Neural progenitor cell (in vitro differentiated cells): ENCODE results near the gene IQSEC2. TPM values are rescaled to one million over a fixed set of nuclear protein-coding genes. Genes with fewer than 3 reads are reported as not detected.

ENCODE experiments used
- DNase-seq: peaks from one replicate; pipeline ENCODE4 v3.0.0-alpha.2; 2016; ENCODE audit warnings: low spot score
- H2AFZ ChIP-seq: fragments of 200-600 bp; sonication (generic); replicated peaks from 2 replicates; pipeline ENCODE4 v1.6.1; 2016; ENCODE audit warnings: antibody characterized with exemption
- H3F3A ChIP-seq: fragments of 200-600 bp; sonication (generic); 2 replicates; pipeline ENCODE4 v1.6.1; 2016; ENCODE audit warnings: antibody characterized with exemption, low read depth
- H3K27ac ChIP-seq: fragments of 200-600 bp; sonication (generic); 2 replicates; pipeline ENCODE4 v1.5.1; 2016; ENCODE audit warnings: mild to moderate bottlenecking
- H3K27me3 ChIP-seq: fragments of 200-600 bp; sonication (generic); 2 replicates; pipeline ENCODE4 v1.6.1; 2016; ENCODE audit warnings: mild to moderate bottlenecking, moderate library complexity
- H3K36me3 ChIP-seq: fragments of 200-600 bp; sonication (generic); 2 replicates; pipeline ENCODE4 v1.5.1; 2016
- H3K4me1 ChIP-seq: fragments of 200-600 bp; sonication (generic); 2 replicates; pipeline ENCODE4 v1.6.1; 2016; ENCODE audit warnings: mixed run types
- H3K4me2 ChIP-seq: fragments of 200-600 bp; sonication (generic); 2 replicates; pipeline ENCODE4 v1.6.1; 2016
- H3K4me3 ChIP-seq: fragments of 200-600 bp; sonication (generic); 2 replicates; pipeline ENCODE4 v1.5.1; 2016
- H3K79me2 ChIP-seq: fragments of 200-600 bp; sonication (generic); 2 replicates; pipeline ENCODE4 v1.6.1; 2016; ENCODE audit warnings: low read depth
- H3K9ac ChIP-seq: fragments of 200-600 bp; sonication (generic); 2 replicates; pipeline ENCODE4 v1.6.1; 2016
- H3K9me3 ChIP-seq: fragments of 200-600 bp; sonication (generic); 2 replicates; pipeline ENCODE4 v1.5.1; 2016; ENCODE audit warnings: low read depth
- H4K20me1 ChIP-seq: fragments of 200-600 bp; sonication (generic); 2 replicates; pipeline ENCODE4 v1.6.1; 2016; ENCODE audit warnings: low read depth
- H3K27ac Mint-ChIP-seq: 3 replicates; pipeline ENCODE4 v1.8.0; 2021; ENCODE audit warnings: mixed read lengths
- H3K27me3 Mint-ChIP-seq: 2 replicates; pipeline ENCODE4 v1.8.0; 2022; ENCODE audit warnings: low read depth, mild to moderate bottlenecking, inconsistent platforms, moderate library complexity, mixed read lengths; ENCODE audit not compliant: insufficient read depth
- H3K36me3 Mint-ChIP-seq: 3 replicates; pipeline ENCODE4 v1.8.0; 2021; ENCODE audit warnings: mixed read lengths
- H3K4me1 Mint-ChIP-seq: 3 replicates; pipeline ENCODE4 v1.8.0; 2021; ENCODE audit warnings: mixed read lengths
- H3K4me3 Mint-ChIP-seq: 3 replicates; pipeline ENCODE4 v1.8.0; 2021; ENCODE audit warnings: mild to moderate bottlenecking, moderate library complexity, mixed read lengths
- H3K9me3 Mint-ChIP-seq: 3 replicates; pipeline ENCODE4 v1.8.0; 2020; ENCODE audit warnings: mixed read lengths
- EZH2 ChIP-seq: fragments of 200-600 bp; sonication (generic); IDR thresholded peaks from 2 replicates; pipeline ENCODE4 v1.6.1; 2017; ENCODE audit warnings: antibody characterized with exemption, mild to moderate bottlenecking, moderate library complexity
- small RNA-seq: library from RNA; depleted of rRNA; stranded (forward); fragments of <200 nt; gene quantifications from one replicate; pipeline ENCODE3, GENCODE V24; 2015
- total RNA-seq: library from RNA; depleted of rRNA; stranded (reverse); fragments of >200 nt; gene quantifications from 2 replicates; pipeline ENCODE4 v1.2.3, GENCODE V29; 2015; ENCODE audit warnings: low replicate concordance
- TF ChIP-seq, protein P1 (sequence below): fragments of 200-600 bp; sonication (generic); IDR thresholded peaks from 2 replicates; pipeline ENCODE4 v1.5.1; 2017; ENCODE audit warnings: antibody characterized with exemption, mild to moderate bottlenecking

Gene IQSEC2
- total RNA-seq, 1 donor from 2014 or later = 3.5 TPM

GRCh38 chrX:53223068-53223693, 58.2 kb downstream of the IQSEC2 start:
- Histone ChIP-seq H3K4me3 (peak overlapping the region; percentile 84), H3K9ac (peak overlapping the region; percentile 100), H2AFZ (no peak overlapping the region), H3K27me3 (no peaks in the 10 kb centered on the region), H3K36me3 (no peaks in the 10 kb centered on the region), H3K4me2 (peak overlapping the region; percentile 95), H3K4me1 (peaks cover 17% of the 10 kb centered on the region), H4K20me1 (peaks cover 58% of the 10 kb centered on the region), H3K9me3 (no peaks in the 10 kb centered on the region), H3K79me2 (peaks cover 69% of the 10 kb centered on the region), H3K27ac (no peak overlapping the region), H3F3A (no peaks in the 10 kb centered on the region)
- peaks cover 6% of the 10 kb centered on the region for H3K27me3 Mint-ChIP-seq
- TF ChIP-seq, protein P1, sequence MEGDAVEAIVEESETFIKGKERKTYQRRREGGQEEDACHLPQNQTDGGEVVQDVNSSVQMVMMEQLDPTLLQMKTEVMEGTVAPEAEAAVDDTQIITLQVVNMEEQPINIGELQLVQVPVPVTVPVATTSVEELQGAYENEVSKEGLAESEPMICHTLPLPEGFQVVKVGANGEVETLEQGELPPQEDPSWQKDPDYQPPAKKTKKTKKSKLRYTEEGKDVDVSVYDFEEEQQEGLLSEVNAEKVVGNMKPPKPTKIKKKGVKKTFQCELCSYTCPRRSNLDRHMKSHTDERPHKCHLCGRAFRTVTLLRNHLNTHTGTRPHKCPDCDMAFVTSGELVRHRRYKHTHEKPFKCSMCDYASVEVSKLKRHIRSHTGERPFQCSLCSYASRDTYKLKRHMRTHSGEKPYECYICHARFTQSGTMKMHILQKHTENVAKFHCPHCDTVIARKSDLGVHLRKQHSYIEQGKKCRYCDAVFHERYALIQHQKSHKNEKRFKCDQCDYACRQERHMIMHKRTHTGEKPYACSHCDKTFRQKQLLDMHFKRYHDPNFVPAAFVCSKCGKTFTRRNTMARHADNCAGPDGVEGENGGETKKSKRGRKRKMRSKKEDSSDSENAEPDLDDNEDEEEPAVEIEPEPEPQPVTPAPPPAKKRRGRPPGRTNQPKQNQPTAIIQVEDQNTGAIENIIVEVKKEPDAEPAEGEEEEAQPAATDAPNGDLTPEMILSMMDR = peak; percentile 29
- TF ChIP-seq EZH2 = no peak
- peak; percentile 19 for DNase-seq
- peak overlapping the region; percentile 82 for H3K27ac Mint-ChIP-seq
- peaks cover 24% of the 10 kb centered on the region for H3K36me3 Mint-ChIP-seq
- H3K4me3 Mint-ChIP-seq = peak overlapping the region; percentile 99
- peaks cover 28% of the 10 kb centered on the region for H3K4me1 Mint-ChIP-seq
- no peaks in the 10 kb centered on the region for H3K9me3 Mint-ChIP-seq

Small RNA genes within 50 kb of the gene (small RNA-seq; reads per million reads assigned to genes)
- gene RF00019 = not detected

Other genes with a start within 250 kb of the IQSEC2 start
- 6.3 and 13.2 TPM in 2 replicates for gene GPR173, start 232.8 kb downstream of the IQSEC2 start, total RNA-seq
- 35.5 and 37.1 TPM in 2 replicates for gene TSPYL2, start 199.2 kb downstream of the IQSEC2 start, total RNA-seq
- gene KANTR, start 187.4 kb downstream of the IQSEC2 start, total RNA-seq = 19.0 and 30.9 TPM in 2 replicates
- gene KDM5C, start 56.4 kb downstream of the IQSEC2 start, total RNA-seq = 118 and 223 TPM in 2 replicates
- 80.4 and 82.2 TPM in 2 replicates for gene SMC1A, start 141.1 kb upstream of the IQSEC2 start, total RNA-seq
- gene RIBC1, start 141.3 kb upstream of the IQSEC2 start, total RNA-seq = 0.62 and 1.5 TPM in 2 replicates
- 66.3 and 103 TPM in 2 replicates for gene HSD17B10, start 152.8 kb upstream of the IQSEC2 start, total RNA-seq